Measurements from ENCODE around the gene NAPEPLD. TPM values are rescaled to one million over a fixed set of nuclear protein-coding genes. Genes with fewer than 3 reads are reported as not detected.

Gene NAPEPLD
- total RNA-seq, 1 experiment from 2014 or later = 7.5 TPM

- TF ChIP-seq ARID4B (CRISPR knock-in tag; IDR thresholded peaks at IDR 0.05; ENCODE audit: borderline replicate concordance) (no peak), MXD4 (CRISPR knock-in tag; IDR thresholded peaks at IDR 0.05; ENCODE audit: borderline replicate concordance) (no peak), RORB (CRISPR knock-in tag; IDR thresholded peaks at IDR 0.05) (no peak)
These were observed 29.1 kb downstream of the NAPEPLD start (continued) for GRCh38 chr7:103119791-103120291.

GRCh38 chr7:103117465-103117864 lies 31.4 kb downstream of the NAPEPLD start:
- Mint-ChIP-seq H3K4me1 (no peaks in the 10 kb centered on the region), H3K4me3 (no peak overlapping the region), H3K27me3 (ENCODE audit: low read depth) (no peaks in the 10 kb centered on the region), H3K36me3 (peaks cover 12% of the 10 kb centered on the region), H3K27ac (no peak overlapping the region), H3K9me3 (no peaks in the 10 kb centered on the region)
- POLR2A ChIA-PET = no interaction called here
- no peak for TF ChIP-seq ZMAT4 (CRISPR knock-in tag; IDR thresholded peaks at IDR 0.05)
- no peak for TF ChIP-seq ATF1 (CRISPR knock-in tag; IDR thresholded peaks at IDR 0.05)
- TF ChIP-seq GTF2I (CRISPR knock-in tag; conservative IDR thresholded peaks at IDR 0.05) = no peak
- TF ChIP-seq AFF4 (CRISPR knock-in tag; IDR thresholded peaks at IDR 0.05; ENCODE audit: borderline replicate concordance) = no peak
- no peak for TF ChIP-seq ZNF671 (CRISPR knock-in tag; IDR thresholded peaks at IDR 0.05)
- TF ChIP-seq, protein P1, sequence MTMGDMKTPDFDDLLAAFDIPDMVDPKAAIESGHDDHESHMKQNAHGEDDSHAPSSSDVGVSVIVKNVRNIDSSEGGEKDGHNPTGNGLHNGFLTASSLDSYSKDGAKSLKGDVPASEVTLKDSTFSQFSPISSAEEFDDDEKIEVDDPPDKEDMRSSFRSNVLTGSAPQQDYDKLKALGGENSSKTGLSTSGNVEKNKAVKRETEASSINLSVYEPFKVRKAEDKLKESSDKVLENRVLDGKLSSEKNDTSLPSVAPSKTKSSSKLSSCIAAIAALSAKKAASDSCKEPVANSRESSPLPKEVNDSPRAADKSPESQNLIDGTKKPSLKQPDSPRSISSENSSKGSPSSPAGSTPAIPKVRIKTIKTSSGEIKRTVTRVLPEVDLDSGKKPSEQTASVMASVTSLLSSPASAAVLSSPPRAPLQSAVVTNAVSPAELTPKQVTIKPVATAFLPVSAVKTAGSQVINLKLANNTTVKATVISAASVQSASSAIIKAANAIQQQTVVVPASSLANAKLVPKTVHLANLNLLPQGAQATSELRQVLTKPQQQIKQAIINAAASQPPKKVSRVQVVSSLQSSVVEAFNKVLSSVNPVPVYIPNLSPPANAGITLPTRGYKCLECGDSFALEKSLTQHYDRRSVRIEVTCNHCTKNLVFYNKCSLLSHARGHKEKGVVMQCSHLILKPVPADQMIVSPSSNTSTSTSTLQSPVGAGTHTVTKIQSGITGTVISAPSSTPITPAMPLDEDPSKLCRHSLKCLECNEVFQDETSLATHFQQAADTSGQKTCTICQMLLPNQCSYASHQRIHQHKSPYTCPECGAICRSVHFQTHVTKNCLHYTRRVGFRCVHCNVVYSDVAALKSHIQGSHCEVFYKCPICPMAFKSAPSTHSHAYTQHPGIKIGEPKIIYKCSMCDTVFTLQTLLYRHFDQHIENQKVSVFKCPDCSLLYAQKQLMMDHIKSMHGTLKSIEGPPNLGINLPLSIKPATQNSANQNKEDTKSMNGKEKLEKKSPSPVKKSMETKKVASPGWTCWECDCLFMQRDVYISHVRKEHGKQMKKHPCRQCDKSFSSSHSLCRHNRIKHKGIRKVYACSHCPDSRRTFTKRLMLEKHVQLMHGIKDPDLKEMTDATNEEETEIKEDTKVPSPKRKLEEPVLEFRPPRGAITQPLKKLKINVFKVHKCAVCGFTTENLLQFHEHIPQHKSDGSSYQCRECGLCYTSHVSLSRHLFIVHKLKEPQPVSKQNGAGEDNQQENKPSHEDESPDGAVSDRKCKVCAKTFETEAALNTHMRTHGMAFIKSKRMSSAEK (CRISPR knock-in tag; IDR thresholded peaks at IDR 0.05; ENCODE audit: borderline replicate concordance) = no peak
- no peak for TF ChIP-seq CBFB (CRISPR knock-in tag; IDR thresholded peaks at IDR 0.05; ENCODE audit: low read depth)
- TF ChIP-seq IRF1 (CRISPR knock-in tag; IDR thresholded peaks at IDR 0.05) = no peak
- TF ChIP-seq ZNF416 (CRISPR knock-in tag; IDR thresholded peaks at IDR 0.05) = no peak
- TF ChIP-seq, protein P2, sequence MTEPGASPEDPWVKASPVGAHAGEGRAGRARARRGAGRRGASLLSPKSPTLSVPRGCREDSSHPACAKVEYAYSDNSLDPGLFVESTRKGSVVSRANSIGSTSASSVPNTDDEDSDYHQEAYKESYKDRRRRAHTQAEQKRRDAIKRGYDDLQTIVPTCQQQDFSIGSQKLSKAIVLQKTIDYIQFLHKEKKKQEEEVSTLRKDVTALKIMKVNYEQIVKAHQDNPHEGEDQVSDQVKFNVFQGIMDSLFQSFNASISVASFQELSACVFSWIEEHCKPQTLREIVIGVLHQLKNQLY (CRISPR knock-in tag; IDR thresholded peaks at IDR 0.05) = no peak
- no peak for TF ChIP-seq ZNF232 (CRISPR knock-in tag; IDR thresholded peaks at IDR 0.05)
- TF ChIP-seq ELF4 (CRISPR knock-in tag; IDR thresholded peaks at IDR 0.05; ENCODE audit: low read depth) = no peak
- TF ChIP-seq TP53 (CRISPR knock-in tag; IDR thresholded peaks at IDR 0.05) = no peak
- TF ChIP-seq ZNF138 (CRISPR knock-in tag; conservative IDR thresholded peaks at IDR 0.05) = no peak
- TF ChIP-seq SOX15 (CRISPR knock-in tag; IDR thresholded peaks at IDR 0.05) = no peak
- TF ChIP-seq MXD4 (CRISPR knock-in tag; IDR thresholded peaks at IDR 0.05; ENCODE audit: borderline replicate concordance) = no peak
- no peak for TF ChIP-seq TEAD1 (CRISPR knock-in tag; IDR thresholded peaks at IDR 0.05)
- TF ChIP-seq SMAD4 (CRISPR knock-in tag; IDR thresholded peaks at IDR 0.05) = no peak
- no peak for TF ChIP-seq OVOL2 (CRISPR knock-in tag; IDR thresholded peaks at IDR 0.05; ENCODE audit: borderline replicate concordance)
- no peak for TF ChIP-seq GRHL2 (CRISPR knock-in tag; IDR thresholded peaks at IDR 0.05; ENCODE audit: insufficient replicate concordance, severe bottlenecking)
- ATAC-seq = no peak
- DNase-seq (ENCODE audit: low spot score) = no peak
- CTCF ChIA-PET = no interaction called here
